Adipose tissue (tissue), 3 donors: Measurements from ENCODE around the gene LKAAEAR1. TPM values are rescaled to one million over a fixed set of nuclear protein-coding genes. Genes with fewer than 3 reads are reported as not detected.

Experiments used
- H3K27ac ChIP-seq: one replicate; pipeline ENCODE4 v1.5.1; 2013; ENCODE audit warnings: low read depth, low read length
- WGBS, 3 donors: extraction: QIAGEN DNeasy Blood & Tissue Kit; methylation state at CpG; one replicate each; pipeline ENCODE4 v1.1.7; 2013; 5-methylcytosine and 5-hydroxymethylcytosine counted together
- polyA plus RNA-seq, 3 donors: library from polyadenylated mRNA; stranded (reverse); fragments of 200-250 nt; gene quantifications; one replicate each; pipeline ENCODE4 v1.2.3, GENCODE V29; 2013
- donor health status: healthy with polysubstance abuse.
- donor health status: Bipolar disorder and iron deficiency.
- donor health status: healthy.

Gene LKAAEAR1
- polyA plus RNA-seq, 3 donors, result 0.27 to 0.64 TPM; not detected in 1

GRCh38 chr20:64112691-64113443, 28.7 kb upstream of the LKAAEAR1 start:
- 76 to 84% (median 80%) methylated on average over 18 of the region's 18 CpGs for WGBS, 3 donors

GRCh38 chr20:64111841-64112641, 27.8 kb upstream of the LKAAEAR1 start:
- WGBS, 3 donors, result 54 to 80% (median 58%) methylated on average over 19 of the region's 19 CpGs
- H3K27ac ChIP-seq, result no peak overlapping the region

More at GRCh38 chr20:64112691-64113443, 28.7 kb upstream of the LKAAEAR1 start:
- no peak overlapping the region for H3K27ac ChIP-seq

- WGBS, 3 donors, result 88 to 91% (median 91%) methylated on average over 10 of the region's 10 CpGs
- no peak overlapping the region for H3K27ac ChIP-seq
Measured at GRCh38 chr20:64110411-64111068, 26.3 kb upstream of the LKAAEAR1 start.

GRCh38 chr20:64109831-64110391, 25.7 kb upstream of the LKAAEAR1 start:
- 69 to 72% (median 72%) methylated on average over 16 of the region's 16 CpGs for WGBS, 3 donors
- H3K27ac ChIP-seq, result no peak overlapping the region

GRCh38 chr20:64108731-64109681, 24.8 kb upstream of the LKAAEAR1 start:
- H3K27ac ChIP-seq, result no peak overlapping the region
- WGBS, 3 donors, result 77 to 84% (median 78%) methylated on average over 24 to 26 of the region's 26 CpGs

GRCh38 chr20:64107736-64108457, 23.7 kb upstream of the LKAAEAR1 start:
- 45 to 67% (median 53%) methylated on average over 19 of the region's 19 CpGs for WGBS, 3 donors

GRCh38 chr20:64106981-64107735, 23.0 kb upstream of the LKAAEAR1 start, which contains the start of gene NPBWR2:
NPBWR2 (minus strand) TSS chr20:64107565; CDS start chr20:64106831, 734 bp downstream.
- no peak within 1 kb of the TSS for H3K27ac ChIP-seq
- WGBS, 3 donors, result 51 to 58% (median 52%) methylated on average over 22 of the region's 22 CpGs

More at GRCh38 chr20:64107736-64108457, 23.7 kb upstream of the LKAAEAR1 start:
- H3K27ac ChIP-seq, result no peak overlapping the region

- no peak overlapping the region for H3K27ac ChIP-seq
- 86 to 92% (median 91%) methylated on average over 28 of the region's 28 CpGs for WGBS, 3 donors
Measured at GRCh38 chr20:64106435-64106961, 22.3 kb upstream of the LKAAEAR1 start.

GRCh38 chr20:64105846-64106434, 21.7 kb upstream of the LKAAEAR1 start:
- 91 to 93% (median 92%) methylated on average over 37 to 39 of the region's 39 CpGs for WGBS, 3 donors
- H3K27ac ChIP-seq, result no peak overlapping the region

GRCh38 chr20:64104667-64105451, 20.7 kb upstream of the LKAAEAR1 start:
- WGBS, 3 donors, result 81 to 87% (median 86%) methylated on average over 25 of the region's 25 CpGs

GRCh38 chr20:64103871-64104666, 19.9 kb upstream of the LKAAEAR1 start:
- 68 to 69% (median 68%) methylated on average over 20 of the region's 20 CpGs for WGBS, 3 donors
- H3K27ac ChIP-seq, result no peak overlapping the region

More at GRCh38 chr20:64104667-64105451, 20.7 kb upstream of the LKAAEAR1 start:
- no peak overlapping the region for H3K27ac ChIP-seq

GRCh38 chr20:64102647-64103354, 18.6 kb upstream of the LKAAEAR1 start:
- 19 to 22% (median 21%) methylated on average over 25 to 30 of the region's 30 CpGs for WGBS, 3 donors
- no peak overlapping the region for H3K27ac ChIP-seq

- 5 to 6% (median 6%) methylated on average over 56 to 64 of the region's 64 CpGs for WGBS, 3 donors
- H3K27ac ChIP-seq, result no peak overlapping the region
Measured at GRCh38 chr20:64101731-64102621, 17.8 kb upstream of the LKAAEAR1 start.
